Measurements from ENCODE around the gene TCP1.

- TF ChIP-seq PATZ1 (CRISPR knock-in tag; IDR thresholded peaks at IDR 0.05; ENCODE audit: borderline replicate concordance) (no peak), ZFP3 (CRISPR knock-in tag; IDR thresholded peaks at IDR 0.05) (no peak), ISL1 (CRISPR knock-in tag; IDR thresholded peaks at IDR 0.05) (no peak), PPARA (CRISPR knock-in tag; IDR thresholded peaks at IDR 0.05; ENCODE audit: borderline replicate concordance) (no peak), ZNF8 (CRISPR knock-in tag; IDR thresholded peaks at IDR 0.05) (no peak), TOX (CRISPR knock-in tag; IDR thresholded peaks at IDR 0.05; ENCODE audit: borderline replicate concordance) (no peak), ESRRG (CRISPR knock-in tag; IDR thresholded peaks at IDR 0.05) (no peak), CREB5 (CRISPR knock-in tag; IDR thresholded peaks at IDR 0.05; ENCODE audit: low read depth) (no peak), CSRNP3 (CRISPR knock-in tag; IDR thresholded peaks at IDR 0.05) (no peak), ZNF70 (CRISPR knock-in tag; IDR thresholded peaks at IDR 0.05) (no peak)
These were observed 15.1 kb upstream of the TCP1 start for GRCh38 chr6:159804504-159804903.
